Nucleus accumbens (tissue), 56 donors: ENCODE data around the gene MATK.
A peak's percentile ranks its signal among the peaks of the same experiment; 100 is the strongest.

ENCODE experiments used
- DNase-seq, 56 donors: peaks; one replicate each; lab custom pipeline; 2025; lab: John Stamatoyannopoulos, UW

Gene MATK

GRCh38 chr19:3785938-3786824 lies at the start of gene MATK:
MATK (minus strand) TSS chr19:3786381; CDS start chr19:3785135, 1,246 bp downstream.
- peak in 2 of 56 donors; percentile 3 to 31 for DNase-seq

DNA sequence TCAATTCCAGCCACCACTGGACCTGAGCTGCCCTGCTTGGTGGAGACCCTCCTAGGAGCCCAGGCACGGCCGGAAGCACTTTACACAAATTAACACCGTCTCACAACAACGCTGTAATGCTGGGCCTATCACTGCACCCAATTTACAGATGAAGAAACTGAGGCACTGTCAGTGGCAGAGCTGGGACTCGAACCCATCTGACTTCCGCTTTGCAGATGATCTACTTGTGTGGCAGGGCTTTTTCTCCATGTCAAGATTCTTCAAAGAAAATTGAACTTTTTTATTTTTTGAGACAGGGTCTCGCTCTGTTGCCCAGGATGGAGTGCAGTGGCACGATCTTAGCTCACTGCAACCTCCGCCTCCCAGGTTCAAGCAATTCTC lies 48.9 kb upstream of the MATK start:
- no peak for DNase-seq

GRCh38 chr19:3834349-3835054 lies 48.3 kb upstream of the MATK start:
- DNase-seq, result no peak

GRCh38 chr19:3833578-3834348 lies 47.6 kb upstream of the MATK start:
- DNase-seq, result no peak

- DNase-seq, result no peak
These were observed 45.8 kb upstream of the MATK start for GRCh38 chr19:3832001-3832400.

DNA sequence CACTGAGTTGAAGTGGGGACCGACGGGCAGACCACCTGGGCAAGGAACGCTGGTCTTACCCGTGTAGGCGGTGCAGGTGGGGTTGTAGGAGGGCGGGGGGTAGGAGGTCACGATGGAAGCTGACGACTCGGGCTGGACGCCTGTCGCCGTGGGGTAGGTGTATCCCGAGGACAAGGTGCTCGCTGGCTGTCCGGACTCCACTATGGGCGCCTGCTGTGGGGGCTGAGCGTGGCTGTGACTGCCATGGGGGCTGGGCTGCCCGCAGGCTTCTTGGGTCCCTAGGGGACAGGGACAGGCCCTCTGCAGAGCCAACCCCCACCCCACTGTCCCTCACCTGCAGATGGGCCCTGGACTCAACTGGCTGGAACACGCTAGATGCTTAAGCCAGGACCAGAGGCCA lies 45.4 kb upstream of the MATK start:
- DNase-seq, result no peak

- DNase-seq, result no peak
These were observed 44.7 kb upstream of the MATK start for GRCh38 chr19:3830621-3831589.

GRCh38 chr19:3827306-3827705 lies 41.1 kb upstream of the MATK start:
- no peak for DNase-seq

- DNase-seq, result no peak
These were observed 40.0 kb upstream of the MATK start for GRCh38 chr19:3826163-3826562.

DNA sequence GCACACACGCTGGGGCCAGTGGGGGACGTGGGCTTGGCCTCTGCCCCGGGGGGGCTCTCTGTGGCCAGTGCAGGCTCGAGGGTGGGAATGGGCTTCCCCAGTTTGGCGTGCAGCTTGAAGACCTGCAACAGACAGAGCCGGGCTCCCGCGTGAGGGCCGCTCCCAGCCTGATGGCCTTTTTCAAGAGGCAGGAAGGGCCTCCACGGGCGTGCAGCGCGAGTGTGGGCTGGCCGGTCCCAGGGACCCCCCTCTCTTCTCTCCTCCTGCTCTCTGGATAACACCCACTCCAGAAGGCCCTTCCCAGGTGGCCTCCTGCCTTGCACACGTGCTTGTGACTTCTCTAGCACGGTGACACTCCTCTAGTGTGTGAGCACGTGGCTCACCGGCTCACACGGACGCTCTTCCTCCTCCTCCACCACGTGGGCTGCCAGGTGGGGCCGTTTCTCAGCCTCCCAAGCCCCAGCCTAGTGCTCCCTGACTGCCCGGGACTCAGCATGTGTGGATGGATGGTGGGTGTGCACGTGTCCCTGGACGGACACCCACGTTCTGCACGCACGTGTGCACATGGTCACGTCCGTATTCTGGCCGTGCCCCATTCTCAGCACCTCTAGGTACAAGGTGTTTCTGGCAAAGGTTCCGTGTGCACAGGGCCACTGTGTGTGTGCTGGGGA lies 39.2 kb upstream of the MATK start:
- no peak for DNase-seq

DNA sequence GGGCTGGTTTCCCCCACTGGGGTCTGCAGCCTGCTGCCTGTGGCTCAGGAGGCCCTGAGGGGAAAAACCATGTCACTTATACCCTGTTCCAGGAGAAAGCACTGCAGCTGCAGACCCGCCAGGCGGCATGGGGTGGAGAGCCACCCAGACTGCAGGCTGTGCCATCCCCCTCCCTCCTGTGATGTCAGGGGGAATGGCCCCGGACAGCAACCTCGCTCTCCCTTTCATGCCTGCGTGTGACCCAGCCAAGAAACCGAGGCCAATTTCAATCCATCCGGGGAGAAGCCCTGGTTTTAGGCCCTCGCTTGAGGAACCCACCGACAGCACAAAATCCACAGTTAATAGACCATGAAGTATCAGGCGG lies 37.2 kb upstream of the MATK start:
- no peak for DNase-seq

- DNase-seq, result no peak
These were observed 36.6 kb upstream of the MATK start for GRCh38 chr19:3822683-3823349.

GRCh38 chr19:3821857-3822364 lies 35.7 kb upstream of the MATK start:
- DNase-seq, result peak in 17 of 56 donors; percentile 1 to 40 (median 9)

DNA sequence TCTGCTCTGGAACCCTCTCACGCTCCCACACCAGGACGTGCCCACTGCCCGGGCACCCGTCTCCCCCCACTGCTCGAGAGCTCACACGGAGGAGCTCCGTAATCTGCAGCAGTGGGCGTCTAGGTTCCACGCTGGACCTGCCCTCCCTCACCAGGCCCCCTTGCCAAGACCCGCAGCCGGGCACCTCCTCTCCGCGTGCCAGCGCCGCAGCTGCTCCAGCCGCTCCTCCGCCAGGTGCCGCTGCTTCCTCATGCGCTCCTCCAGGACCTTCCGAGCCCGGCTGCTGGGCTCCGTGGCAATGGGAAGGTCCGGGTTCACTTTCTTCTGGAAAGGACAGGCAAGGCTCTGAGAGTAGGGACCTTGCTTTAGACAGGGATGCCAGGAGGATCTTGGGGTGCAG lies 35.0 kb upstream of the MATK start:
- DNase-seq, result no peak

DNA sequence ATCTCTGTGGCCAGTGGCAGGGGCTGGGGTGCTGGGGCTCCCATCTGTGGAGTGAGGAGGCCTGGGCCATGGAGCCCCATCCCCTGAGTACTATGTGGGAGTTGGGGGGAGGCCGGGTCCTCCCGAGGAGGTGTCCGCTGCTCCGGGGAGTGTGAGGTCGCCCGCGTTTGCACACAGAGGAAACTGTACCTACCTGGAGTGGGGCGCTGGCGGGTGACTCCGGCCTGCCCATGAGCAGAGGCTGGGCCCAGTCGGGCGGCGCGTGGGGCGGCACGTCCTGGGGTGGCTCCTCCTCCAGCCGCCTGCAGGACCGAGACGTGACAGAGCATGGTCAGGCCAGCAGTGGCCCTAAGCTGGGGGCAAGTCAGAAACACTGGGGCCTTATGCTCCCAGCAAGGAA lies 33.8 kb upstream of the MATK start:
- no peak for DNase-seq

DNA sequence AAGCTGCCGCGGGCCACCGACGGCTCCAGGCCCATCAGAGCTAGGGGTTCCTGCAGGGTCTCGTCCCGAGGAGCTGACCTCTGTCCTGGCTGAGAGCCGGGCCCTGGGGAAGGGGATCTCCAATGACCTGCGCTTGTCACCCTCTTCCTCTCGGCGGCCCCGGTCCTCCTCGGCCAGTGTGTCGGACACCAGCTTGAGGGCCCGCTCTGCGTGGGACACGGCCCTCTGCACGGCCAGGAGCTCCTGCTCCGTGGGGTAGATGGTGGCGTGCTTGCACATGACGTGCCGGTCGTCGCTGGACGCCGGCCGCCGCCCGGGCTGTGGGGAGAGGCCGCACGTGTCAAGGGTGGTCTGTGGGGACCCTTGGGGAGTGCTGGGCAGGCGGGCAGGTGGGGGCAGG lies 32.7 kb upstream of the MATK start:
- DNase-seq, result no peak

GRCh38 chr19:3818466-3818865 lies 32.3 kb upstream of the MATK start:
- DNase-seq, result peak in 11 of 56 donors; percentile 5 to 24 (median 14)

- DNase-seq, result no peak
These were observed 31.6 kb upstream of the MATK start for GRCh38 chr19:3817761-3818160.
